ENCODE results near the gene TRIM9.

- TF ChIP-seq CTCF (IDR thresholded peaks at IDR 0.05) (no peak), POLR2A (IDR thresholded peaks at IDR 0.05) (no peak)
Measured at GRCh38 chr14:51070726-51071125, 24.2 kb downstream of the TRIM9 start.
